Measurements from ENCODE around the gene MINDY4. TPM values are rescaled to one million over a fixed set of nuclear protein-coding genes. Genes with fewer than 3 reads are reported as not detected.

The MINDY4 gene
- total and polyA plus RNA-seq, 4 donors: 0.93 to 6.1 (median 1.9) TPM

GRCh38 chr7:30929686-30930085, 158.5 kb downstream of the MINDY4 start:
- H3K4me1 ChIP-seq (ENCODE audit: control insufficient read depth in 4 of 4, insufficient read depth in 4 of 4, low read length in 3 of 4): no peaks in the 10 kb centered on the region
- TF ChIP-seq TAF1 (conservative IDR thresholded peaks at IDR 0.05) (no peak), RAD21 (IDR thresholded peaks at IDR 0.05) (no peak), HNF4A (conservative IDR thresholded peaks at IDR 0.05) (no peak), EGR1 (IDR thresholded peaks at IDR 0.05; ENCODE audit: low read depth in 2 of 2) (no peak), FOXA1 (IDR thresholded peaks at IDR 0.05) (no peak), NR2F2 (IDR thresholded peaks at IDR 0.05) (no peak), MAX (IDR thresholded peaks at IDR 0.05) (no peak)
- no peaks in the 10 kb centered on the region for H3K36me3 ChIP-seq (ENCODE audit: control insufficient read depth in 4 of 4, insufficient read depth in 3 of 4, low read depth in 1 of 4, low read length in 3 of 4)
- H3K9me3 ChIP-seq (ENCODE audit: control insufficient read depth in 4 of 4, low read length in 3 of 4): no peaks in the 10 kb centered on the region
- H3K4me3 ChIP-seq (ENCODE audit: low read depth in 1 of 3, low read length in 3 of 3): no peak overlapping the region
- DNase-seq (ENCODE audit: low spot score): peak; percentile 27
- no peak overlapping the region for H3K9ac ChIP-seq (ENCODE audit: low read depth in 1 of 2, low read length in 2 of 2)
- H3K27ac ChIP-seq (ENCODE audit: low read depth in 1 of 2, low read length in 2 of 2): no peak overlapping the region
- no peaks in the 10 kb centered on the region for H3K27me3 ChIP-seq (ENCODE audit: control insufficient read depth in 4 of 4, insufficient read depth in 4 of 4, low read length in 3 of 4)
- 92% methylated on average over 4 of the region's 4 CpGs for WGBS

- 81% methylated on average over 8 of the region's 8 CpGs for WGBS
- DNase-seq (ENCODE audit: low spot score): peak; percentile 32
- TF ChIP-seq GABPA (IDR thresholded peaks at IDR 0.05 in 1 of 2, conservative IDR thresholded peaks at IDR 0.05 in 1 of 2): no peak
- TF ChIP-seq HNF4G (IDR thresholded peaks at IDR 0.05): no peak
- TF ChIP-seq RAD21 (IDR thresholded peaks at IDR 0.05): no peak
- TF ChIP-seq NR2F2 (IDR thresholded peaks at IDR 0.05): no peak
- TF ChIP-seq SP1 (IDR thresholded peaks at IDR 0.05): no peak
- H3K4me1 ChIP-seq (ENCODE audit: control insufficient read depth in 4 of 4, insufficient read depth in 4 of 4, low read length in 3 of 4): no peaks in the 10 kb centered on the region
- no peaks in the 10 kb centered on the region for H3K9me3 ChIP-seq (ENCODE audit: control insufficient read depth in 4 of 4, low read length in 3 of 4)
- no peaks in the 10 kb centered on the region for H3K27me3 ChIP-seq (ENCODE audit: control insufficient read depth in 4 of 4, insufficient read depth in 4 of 4, low read length in 3 of 4)
- no peak overlapping the region for H3K9ac ChIP-seq (ENCODE audit: low read depth in 1 of 2, low read length in 2 of 2)
- H3K27ac ChIP-seq (ENCODE audit: low read depth in 1 of 2, low read length in 2 of 2): no peak overlapping the region
- H3K36me3 ChIP-seq (ENCODE audit: control insufficient read depth in 4 of 4, insufficient read depth in 3 of 4, low read depth in 1 of 4, low read length in 3 of 4): no peaks in the 10 kb centered on the region
- H3K4me3 ChIP-seq (ENCODE audit: low read depth in 1 of 3, low read length in 3 of 3): no peak overlapping the region
Measured at GRCh38 chr7:30930621-30931020, 159.4 kb downstream of the MINDY4 start.

DNA sequence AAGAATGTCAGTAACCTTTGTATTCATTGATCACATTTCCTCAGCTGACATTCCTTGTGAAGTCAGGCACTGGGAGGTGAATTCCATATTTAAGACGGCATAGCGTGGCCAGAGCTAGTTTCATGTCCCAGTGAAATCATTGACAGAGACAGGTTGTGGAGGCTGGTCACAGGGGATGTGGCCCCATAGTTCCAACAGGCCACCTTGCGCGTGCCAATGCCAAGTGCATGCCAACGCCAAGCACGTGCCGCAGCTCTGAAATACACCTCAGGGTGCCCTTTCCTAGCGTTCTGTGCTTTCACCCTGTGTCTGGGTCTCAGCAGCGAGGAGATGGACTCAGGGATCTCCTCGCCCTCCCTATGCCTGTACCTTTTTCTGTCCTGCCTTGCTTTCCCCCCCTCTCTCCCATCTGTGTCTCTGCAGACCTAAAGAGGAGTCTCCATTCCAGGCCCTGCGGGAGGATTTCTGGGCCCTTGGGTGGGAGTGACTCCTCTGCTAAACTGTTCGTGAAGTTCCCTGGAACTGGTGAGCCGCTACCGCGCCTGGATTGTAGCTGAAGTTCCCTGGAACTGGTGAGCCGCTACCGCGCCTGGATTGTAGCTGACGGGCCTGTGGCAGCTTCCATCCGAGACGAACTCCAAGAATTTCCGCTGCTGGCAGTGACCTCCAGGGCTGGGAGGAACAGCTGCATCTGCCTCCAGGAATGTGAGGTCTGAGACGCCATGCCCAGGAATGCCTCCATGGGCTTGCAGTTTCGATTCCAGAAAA, 160.1 kb downstream of the MINDY4 start:
- Histone ChIP-seq H3K27ac (ENCODE audit: low read depth in 1 of 2, low read length in 2 of 2) (no peak overlapping the region), H3K9ac (ENCODE audit: low read depth in 1 of 2, low read length in 2 of 2) (no peak overlapping the region), H3K9me3 (ENCODE audit: control insufficient read depth in 4 of 4, low read length in 3 of 4) (no peaks in the 10 kb centered on the region), H3K27me3 (ENCODE audit: control insufficient read depth in 4 of 4, insufficient read depth in 4 of 4, low read length in 3 of 4) (no peaks in the 10 kb centered on the region), H3K36me3 (ENCODE audit: control insufficient read depth in 4 of 4, insufficient read depth in 3 of 4, low read depth in 1 of 4, low read length in 3 of 4) (no peaks in the 10 kb centered on the region), H3K4me1 (ENCODE audit: control insufficient read depth in 4 of 4, insufficient read depth in 4 of 4, low read length in 3 of 4) (no peaks in the 10 kb centered on the region), H3K4me3 (ENCODE audit: low read depth in 1 of 3, low read length in 3 of 3) (no peak overlapping the region)
- WGBS: 89% methylated on average over 24 of the region's 24 CpGs
- DNase-seq (ENCODE audit: low spot score): no peak
- TF ChIP-seq JUND (IDR thresholded peaks at IDR 0.05): no peak
- TF ChIP-seq MAX (IDR thresholded peaks at IDR 0.05): no peak
- TF ChIP-seq NR2F2 (IDR thresholded peaks at IDR 0.05): peak; percentile 36
- no peak for TF ChIP-seq TAF1 (conservative IDR thresholded peaks at IDR 0.05)
- no peak for TF ChIP-seq FOXA1 (IDR thresholded peaks at IDR 0.05)
- no peak for TF ChIP-seq EGR1 (IDR thresholded peaks at IDR 0.05; ENCODE audit: low read depth in 2 of 2)

GRCh38 chr7:30931929-30932540, 160.8 kb downstream of the MINDY4 start:
- no peak for TF ChIP-seq RXRA (IDR thresholded peaks at IDR 0.05)
- no peak for TF ChIP-seq TAF1 (conservative IDR thresholded peaks at IDR 0.05)
- TF ChIP-seq SP1 (IDR thresholded peaks at IDR 0.05): no peak
- no peak for TF ChIP-seq HNF4G (IDR thresholded peaks at IDR 0.05)
- no peak for DNase-seq (ENCODE audit: low spot score)

More at GRCh38 chr7:30931929-30932540, 160.8 kb downstream of the MINDY4 start:
- H3K4me3 ChIP-seq (ENCODE audit: low read depth in 1 of 3, low read length in 3 of 3): no peak overlapping the region
- H3K9ac ChIP-seq (ENCODE audit: low read depth in 1 of 2, low read length in 2 of 2): no peak overlapping the region
- 86% methylated on average over 9 of the region's 9 CpGs for WGBS
- H3K27me3 ChIP-seq (ENCODE audit: control insufficient read depth in 4 of 4, insufficient read depth in 4 of 4, low read length in 3 of 4): no peaks in the 10 kb centered on the region
- no peak overlapping the region for H3K27ac ChIP-seq (ENCODE audit: low read depth in 1 of 2, low read length in 2 of 2)
- H3K9me3 ChIP-seq (ENCODE audit: control insufficient read depth in 4 of 4, low read length in 3 of 4): no peaks in the 10 kb centered on the region
- no peaks in the 10 kb centered on the region for H3K36me3 ChIP-seq (ENCODE audit: control insufficient read depth in 4 of 4, insufficient read depth in 3 of 4, low read depth in 1 of 4, low read length in 3 of 4)
- no peaks in the 10 kb centered on the region for H3K4me1 ChIP-seq (ENCODE audit: control insufficient read depth in 4 of 4, insufficient read depth in 4 of 4, low read length in 3 of 4)
